Cardiac fibroblast (primary cell): ENCODE results near the gene VASH1.

Source experiments
- DNase-seq, 2 donors: peaks; one replicate each; pipeline versions ENCODE4 v3.0.0 to v3.0.0-alpha.2; 2010; ENCODE audit warnings: low read depth in 2 of 2
- H3K4me3 ChIP-seq, 2 donors: replicated peaks in 1 of 2; 1 replicate in 1 of 2; 2 replicates in 1 of 2; pipeline ENCODE4 v1.5.1; 2011; ENCODE audit warnings: low read depth in 2 of 2, low read length in 2 of 2, mild to moderate bottlenecking in 2 of 2, moderate library complexity in 1 of 2
- CTCF ChIP-seq: IDR thresholded peaks from one replicate; pipeline ENCODE4 v1.5.1; 2011; ENCODE audit warnings: low read depth, mild to moderate bottlenecking, low read length, inconsistent platforms

VASH1 gene

GRCh38 chr14:76741074-76741473, 20.2 kb upstream of the VASH1 start:
- TF ChIP-seq CTCF: no peak
- no peak overlapping the region for H3K4me3 ChIP-seq
- DNase-seq: no peak

- H3K4me3 ChIP-seq: no peak overlapping the region
- DNase-seq: no peak
- TF ChIP-seq CTCF: no peak
Observed at GRCh38 chr14:76742185-76742584, 19.1 kb upstream of the VASH1 start.

- no peak overlapping the region for H3K4me3 ChIP-seq
- no peak for TF ChIP-seq CTCF
- no peak for DNase-seq
Observed at GRCh38 chr14:76742966-76743365, 18.3 kb upstream of the VASH1 start.

- H3K4me3 ChIP-seq: no peak overlapping the region
- DNase-seq: no peak
- no peak for TF ChIP-seq CTCF
Observed at GRCh38 chr14:76752744-76753143, 8.5 kb upstream of the VASH1 start.

- no peak for TF ChIP-seq CTCF
- H3K4me3 ChIP-seq: no peak overlapping the region
- no peak for DNase-seq
Observed at GRCh38 chr14:76753541-76754198, 7.6 kb upstream of the VASH1 start.

GRCh38 chr14:76754586-76754985, 6.7 kb upstream of the VASH1 start:
- DNase-seq: no peak
- TF ChIP-seq CTCF: no peak
- no peak overlapping the region for H3K4me3 ChIP-seq
